Hepatocyte (in vitro differentiated cells): Measurements from ENCODE around the gene GCLM.

Experiments used
- CTCF ChIP-seq: fragments of 200-600 bp; sonication (generic); IDR thresholded peaks from 2 replicates; pipeline ENCODE4 v1.5.1; 2016; ENCODE audit warnings: antibody characterized with exemption, mild to moderate bottlenecking; ENCODE audit not compliant: poor library complexity
- EZH2 ChIP-seq: fragments of 200-600 bp; sonication (generic); IDR thresholded peaks from 2 replicates; pipeline ENCODE4 v1.6.1; 2016; ENCODE audit warnings: antibody characterized with exemption, mild to moderate bottlenecking, borderline replicate concordance
- EZH2phosphoT487 ChIP-seq: fragments of 200-600 bp; sonication (generic); IDR thresholded peaks from one replicate; pipeline ENCODE4 v1.6.1; 2018; ENCODE audit warnings: antibody characterized with exemption, mild to moderate bottlenecking, low read depth, moderate library complexity; ENCODE audit not compliant: unreplicated experiment, severe bottlenecking

- TF ChIP-seq CTCF, result no peak
- TF ChIP-seq EZH2, result no peak
- TF ChIP-seq EZH2phosphoT487, result no peak
Measured at GRCh38 chr1:93845538-93846205, 63.6 kb downstream of the GCLM start.
